WTC11 (cell line): Measurements from ENCODE around the gene AREL1. TPM values are rescaled to one million over a fixed set of nuclear protein-coding genes. Genes with fewer than 3 reads are reported as not detected.

Experiments
- ATAC-seq: fragments of 200-7000 bp; cut with Tn5 transposase; 2 replicates; pipeline ENCODE4 v1.10.0; 2021; ENCODE audit warnings: mild to moderate bottlenecking, moderate library complexity
- CTCF ChIA-PET: fragments of 300-600 bp; sonication (Branson Sonifier 250); formaldehyde crosslinking; loops from one replicate; lab custom pipeline; 2021; ENCODE audit warnings: antibody characterized with exemption; lab: Charles Lee
- POLR2A ChIA-PET: fragments of 350-600 bp; sonication (Branson Sonifier 250); formaldehyde crosslinking; loops from one replicate; lab custom pipeline; 2021; ENCODE audit warnings: antibody characterized with exemption; lab: Charles Lee
- DNase-seq: peaks from one replicate; pipeline ENCODE4 v3.0.0; 2021; ENCODE audit warnings: low spot score
- H3K27ac Mint-ChIP-seq: 2 replicates; pipeline ENCODE4 v1.8.0; 2021; ENCODE audit warnings: mixed read lengths
- H3K27me3 Mint-ChIP-seq: 2 replicates; pipeline ENCODE4 v1.8.0; 2021; ENCODE audit warnings: low read depth, mild to moderate bottlenecking, moderate library complexity, mixed read lengths
- H3K36me3 Mint-ChIP-seq: 2 replicates; pipeline ENCODE4 v1.8.0; 2021; ENCODE audit warnings: mixed read lengths
- H3K4me1 Mint-ChIP-seq: 2 replicates; pipeline ENCODE4 v1.8.0; 2022; ENCODE audit warnings: mixed read lengths
- H3K4me3 Mint-ChIP-seq: 2 replicates; pipeline ENCODE4 v1.8.0; 2021; ENCODE audit warnings: mild to moderate bottlenecking, moderate library complexity, mixed read lengths
- H3K9me3 Mint-ChIP-seq: 2 replicates; pipeline ENCODE4 v1.8.0; 2021; ENCODE audit warnings: mixed read lengths
- CBFB ChIP-seq: sonication (generic); formaldehyde crosslinking; IDR thresholded peaks from 2 replicates; pipeline ENCODE4 v1.8.1; 2022; ENCODE audit warnings: mild to moderate bottlenecking, low read depth, missing genetic modification reagents
- GTF2I ChIP-seq: fragments of 250-450 bp; sonication (Bioruptor Pico); conservative IDR thresholded peaks from 2 replicates; pipeline ENCODE4 v1.4.0; 2021; ENCODE audit warnings: mild to moderate bottlenecking
- MXD4 ChIP-seq: fragments of 250-450 bp; sonication (Bioruptor Pico); IDR thresholded peaks from 2 replicates; pipeline ENCODE4 v1.8.0; 2021; ENCODE audit warnings: mild to moderate bottlenecking, moderate library complexity, borderline replicate concordance
- OVOL2 ChIP-seq: fragments of 250-450 bp; sonication (Bioruptor Pico); IDR thresholded peaks from 2 replicates; pipeline ENCODE4 v1.9.0; 2021; ENCODE audit warnings: mild to moderate bottlenecking, borderline replicate concordance
- PRRX2 ChIP-seq: fragments of 250-450 bp; sonication (Bioruptor Pico); IDR thresholded peaks from 2 replicates; pipeline ENCODE4 v1.8.0; 2021; ENCODE audit warnings: mild to moderate bottlenecking
- RORB ChIP-seq: fragments of 250-450 bp; sonication (Bioruptor Pico); IDR thresholded peaks from 2 replicates; pipeline ENCODE4 v1.9.0; 2021; ENCODE audit warnings: mild to moderate bottlenecking
- TEAD1 ChIP-seq: sonication (generic); formaldehyde crosslinking; IDR thresholded peaks from 2 replicates; pipeline ENCODE4 v1.8.0; 2022; ENCODE audit warnings: mild to moderate bottlenecking, missing genetic modification reagents
- ZNF416 ChIP-seq: fragments of 250-450 bp; sonication (Bioruptor Pico); IDR thresholded peaks from 2 replicates; pipeline ENCODE4 v1.9.0; 2021; ENCODE audit warnings: mild to moderate bottlenecking, inconsistent platforms
- total RNA-seq: library from RNA; stranded (reverse); gene quantifications from 3 replicates; pipeline ENCODE4 v1.2.3, GENCODE V29; 2021
- TF ChIP-seq, protein P1 (sequence below): sonication (generic); formaldehyde crosslinking; IDR thresholded peaks from 2 replicates; pipeline ENCODE4 v1.8.1; 2023; ENCODE audit warnings: mild to moderate bottlenecking, missing genetic modification reagents
- TF ChIP-seq, protein P2 (sequence below): sonication (generic); formaldehyde crosslinking; IDR thresholded peaks from 2 replicates; pipeline ENCODE4 v1.8.0; 2022; ENCODE audit warnings: missing genetic modification reagents
- TF ChIP-seq, protein P3 (sequence below): fragments of 200-600 bp; IDR thresholded peaks from 2 replicates; pipeline ENCODE4 v1.8.0; 2022; ENCODE audit warnings: antibody characterized with exemption
- TF ChIP-seq, protein P4 (sequence below): fragments of 250-450 bp; sonication (Bioruptor Pico); IDR thresholded peaks from 2 replicates; pipeline ENCODE4 v1.8.0; 2021; ENCODE audit warnings: mild to moderate bottlenecking
- TF ChIP-seq, protein P5 (sequence below): sonication (generic); formaldehyde crosslinking; IDR thresholded peaks from 2 replicates; pipeline ENCODE4 v1.8.0; 2022; ENCODE audit warnings: mild to moderate bottlenecking, missing genetic modification reagents
- TF ChIP-seq, protein P6 (sequence below): sonication (generic); formaldehyde crosslinking; IDR thresholded peaks from 2 replicates; pipeline ENCODE4 v1.8.0; 2023; ENCODE audit warnings: mild to moderate bottlenecking, missing genetic modification reagents
- TF ChIP-seq, protein P7 (sequence below): fragments of 250-450 bp; sonication (Bioruptor Pico); IDR thresholded peaks from 2 replicates; pipeline ENCODE4 v1.9.0; 2021; ENCODE audit warnings: mild to moderate bottlenecking, borderline replicate concordance
- TF ChIP-seq, protein P8 (sequence below): sonication (generic); formaldehyde crosslinking; IDR thresholded peaks from 2 replicates; pipeline ENCODE4 v1.8.1; 2022; ENCODE audit warnings: mild to moderate bottlenecking, missing genetic modification reagents, moderate library complexity, borderline replicate concordance

Gene AREL1
- total RNA-seq, 1 experiment from 2014 or later: 37.0 TPM

DNA sequence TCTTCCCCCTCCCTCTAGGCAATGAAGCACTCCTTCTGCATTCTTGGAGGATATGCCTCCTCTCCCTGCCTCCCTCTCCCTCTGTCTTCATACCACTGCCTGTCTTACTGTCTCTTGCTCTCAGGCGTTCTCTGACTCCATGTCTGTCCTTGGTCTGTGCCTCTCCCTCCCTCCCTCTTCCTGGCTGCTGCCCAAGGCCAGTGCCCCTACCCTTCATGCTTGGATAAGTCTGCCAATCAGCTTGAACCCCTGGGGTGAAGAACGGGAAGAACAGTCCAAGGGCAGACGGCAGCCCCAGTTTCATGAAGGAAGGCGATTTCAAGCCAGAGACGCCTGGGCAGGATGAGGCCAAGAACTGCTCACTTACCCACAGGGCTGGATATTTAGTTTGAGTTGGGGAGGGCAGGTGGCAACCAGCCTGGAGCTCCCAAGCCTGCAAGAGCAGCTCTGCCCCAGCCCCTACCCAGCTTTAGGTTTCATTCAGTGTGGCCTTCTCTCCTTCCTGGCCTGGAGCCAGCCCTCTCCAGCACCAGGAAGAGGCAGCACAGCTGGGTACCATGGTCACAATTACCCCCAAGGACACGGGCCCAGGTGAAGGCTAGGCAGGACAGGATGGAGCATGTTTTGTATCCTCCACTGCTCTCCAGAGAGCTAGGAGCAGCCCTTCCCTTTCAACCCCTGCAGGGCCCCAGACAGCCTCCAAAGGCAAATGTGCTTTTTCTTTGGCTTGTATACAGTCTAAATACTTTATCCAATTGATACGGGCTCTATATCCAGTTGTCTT lies 65.0 kb downstream of the AREL1 start (continued):
- no peak for TF ChIP-seq PRRX2 (CRISPR knock-in tag)
- TF ChIP-seq, protein P1, sequence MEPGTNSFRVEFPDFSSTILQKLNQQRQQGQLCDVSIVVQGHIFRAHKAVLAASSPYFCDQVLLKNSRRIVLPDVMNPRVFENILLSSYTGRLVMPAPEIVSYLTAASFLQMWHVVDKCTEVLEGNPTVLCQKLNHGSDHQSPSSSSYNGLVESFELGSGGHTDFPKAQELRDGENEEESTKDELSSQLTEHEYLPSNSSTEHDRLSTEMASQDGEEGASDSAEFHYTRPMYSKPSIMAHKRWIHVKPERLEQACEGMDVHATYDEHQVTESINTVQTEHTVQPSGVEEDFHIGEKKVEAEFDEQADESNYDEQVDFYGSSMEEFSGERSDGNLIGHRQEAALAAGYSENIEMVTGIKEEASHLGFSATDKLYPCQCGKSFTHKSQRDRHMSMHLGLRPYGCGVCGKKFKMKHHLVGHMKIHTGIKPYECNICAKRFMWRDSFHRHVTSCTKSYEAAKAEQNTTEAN (CRISPR knock-in tag): no peak
- TF ChIP-seq, protein P2, sequence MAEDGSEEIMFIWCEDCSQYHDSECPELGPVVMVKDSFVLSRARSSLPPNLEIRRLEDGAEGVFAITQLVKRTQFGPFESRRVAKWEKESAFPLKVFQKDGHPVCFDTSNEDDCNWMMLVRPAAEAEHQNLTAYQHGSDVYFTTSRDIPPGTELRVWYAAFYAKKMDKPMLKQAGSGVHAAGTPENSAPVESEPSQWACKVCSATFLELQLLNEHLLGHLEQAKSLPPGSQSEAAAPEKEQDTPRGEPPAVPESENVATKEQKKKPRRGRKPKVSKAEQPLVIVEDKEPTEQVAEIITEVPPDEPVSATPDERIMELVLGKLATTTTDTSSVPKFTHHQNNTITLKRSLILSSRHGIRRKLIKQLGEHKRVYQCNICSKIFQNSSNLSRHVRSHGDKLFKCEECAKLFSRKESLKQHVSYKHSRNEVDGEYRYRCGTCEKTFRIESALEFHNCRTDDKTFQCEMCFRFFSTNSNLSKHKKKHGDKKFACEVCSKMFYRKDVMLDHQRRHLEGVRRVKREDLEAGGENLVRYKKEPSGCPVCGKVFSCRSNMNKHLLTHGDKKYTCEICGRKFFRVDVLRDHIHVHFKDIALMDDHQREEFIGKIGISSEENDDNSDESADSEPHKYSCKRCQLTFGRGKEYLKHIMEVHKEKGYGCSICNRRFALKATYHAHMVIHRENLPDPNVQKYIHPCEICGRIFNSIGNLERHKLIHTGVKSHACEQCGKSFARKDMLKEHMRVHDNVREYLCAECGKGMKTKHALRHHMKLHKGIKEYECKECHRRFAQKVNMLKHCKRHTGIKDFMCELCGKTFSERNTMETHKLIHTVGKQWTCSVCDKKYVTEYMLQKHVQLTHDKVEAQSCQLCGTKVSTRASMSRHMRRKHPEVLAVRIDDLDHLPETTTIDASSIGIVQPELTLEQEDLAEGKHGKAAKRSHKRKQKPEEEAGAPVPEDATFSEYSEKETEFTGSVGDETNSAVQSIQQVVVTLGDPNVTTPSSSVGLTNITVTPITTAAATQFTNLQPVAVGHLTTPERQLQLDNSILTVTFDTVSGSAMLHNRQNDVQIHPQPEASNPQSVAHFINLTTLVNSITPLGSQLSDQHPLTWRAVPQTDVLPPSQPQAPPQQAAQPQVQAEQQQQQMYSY (CRISPR knock-in tag): no peak
- TF ChIP-seq CBFB (CRISPR knock-in tag): no peak
- no peak for TF ChIP-seq OVOL2 (CRISPR knock-in tag)
- TF ChIP-seq, protein P3, sequence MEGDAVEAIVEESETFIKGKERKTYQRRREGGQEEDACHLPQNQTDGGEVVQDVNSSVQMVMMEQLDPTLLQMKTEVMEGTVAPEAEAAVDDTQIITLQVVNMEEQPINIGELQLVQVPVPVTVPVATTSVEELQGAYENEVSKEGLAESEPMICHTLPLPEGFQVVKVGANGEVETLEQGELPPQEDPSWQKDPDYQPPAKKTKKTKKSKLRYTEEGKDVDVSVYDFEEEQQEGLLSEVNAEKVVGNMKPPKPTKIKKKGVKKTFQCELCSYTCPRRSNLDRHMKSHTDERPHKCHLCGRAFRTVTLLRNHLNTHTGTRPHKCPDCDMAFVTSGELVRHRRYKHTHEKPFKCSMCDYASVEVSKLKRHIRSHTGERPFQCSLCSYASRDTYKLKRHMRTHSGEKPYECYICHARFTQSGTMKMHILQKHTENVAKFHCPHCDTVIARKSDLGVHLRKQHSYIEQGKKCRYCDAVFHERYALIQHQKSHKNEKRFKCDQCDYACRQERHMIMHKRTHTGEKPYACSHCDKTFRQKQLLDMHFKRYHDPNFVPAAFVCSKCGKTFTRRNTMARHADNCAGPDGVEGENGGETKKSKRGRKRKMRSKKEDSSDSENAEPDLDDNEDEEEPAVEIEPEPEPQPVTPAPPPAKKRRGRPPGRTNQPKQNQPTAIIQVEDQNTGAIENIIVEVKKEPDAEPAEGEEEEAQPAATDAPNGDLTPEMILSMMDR: no peak
- TF ChIP-seq ZNF416 (CRISPR knock-in tag): no peak
- no peak for TF ChIP-seq GTF2I (CRISPR knock-in tag)
- TF ChIP-seq, protein P4, sequence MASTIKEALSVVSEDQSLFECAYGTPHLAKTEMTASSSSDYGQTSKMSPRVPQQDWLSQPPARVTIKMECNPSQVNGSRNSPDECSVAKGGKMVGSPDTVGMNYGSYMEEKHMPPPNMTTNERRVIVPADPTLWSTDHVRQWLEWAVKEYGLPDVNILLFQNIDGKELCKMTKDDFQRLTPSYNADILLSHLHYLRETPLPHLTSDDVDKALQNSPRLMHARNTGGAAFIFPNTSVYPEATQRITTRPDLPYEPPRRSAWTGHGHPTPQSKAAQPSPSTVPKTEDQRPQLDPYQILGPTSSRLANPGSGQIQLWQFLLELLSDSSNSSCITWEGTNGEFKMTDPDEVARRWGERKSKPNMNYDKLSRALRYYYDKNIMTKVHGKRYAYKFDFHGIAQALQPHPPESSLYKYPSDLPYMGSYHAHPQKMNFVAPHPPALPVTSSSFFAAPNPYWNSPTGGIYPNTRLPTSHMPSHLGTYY (CRISPR knock-in tag): no peak
- TF ChIP-seq, all 79 proteins: peak for 0

DNA sequence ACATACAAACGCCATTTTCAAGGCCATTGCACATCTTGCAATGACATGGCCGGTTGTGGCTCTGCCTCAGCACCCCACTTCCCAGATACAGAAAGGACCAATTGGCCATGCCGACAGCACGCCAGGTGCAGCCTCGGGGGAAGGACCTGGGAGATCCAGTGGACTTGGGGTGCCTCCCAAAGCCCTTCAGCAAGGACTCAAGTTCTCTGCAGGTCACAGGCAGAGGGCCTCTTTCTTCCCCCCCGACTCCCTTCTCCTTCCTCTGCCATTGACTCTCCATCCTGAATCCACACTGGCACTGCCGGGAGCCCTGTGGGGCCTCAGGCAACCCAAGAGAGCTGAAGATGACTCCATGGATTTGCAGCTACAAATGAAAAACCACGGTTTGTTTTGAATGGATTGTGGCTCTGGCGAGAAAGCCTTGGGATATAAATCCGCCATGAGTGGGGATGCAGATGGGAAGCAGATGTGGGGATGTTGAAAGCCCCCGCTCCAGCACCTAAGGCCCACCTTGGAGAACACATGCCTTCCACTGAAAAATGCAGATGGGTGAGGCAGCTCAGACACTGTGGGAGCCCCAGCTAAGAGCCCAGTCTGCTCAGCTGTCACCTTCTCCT lies 65.7 kb downstream of the AREL1 start:
- POLR2A ChIA-PET: no interaction called here
- H3K36me3 Mint-ChIP-seq: no peaks in the 10 kb centered on the region
- no peak overlapping the region for H3K27ac Mint-ChIP-seq
- CTCF ChIA-PET: interaction anchor here (0.8 to 3.7 kb wide), 5 partner anchors 9 to 74 kb away, joined by 3 to 18 read pairs (median 4); no protein-coding TSS in a partner anchor
- H3K4me1 Mint-ChIP-seq: peaks cover 22% of the 10 kb centered on the region
- H3K9me3 Mint-ChIP-seq: no peaks in the 10 kb centered on the region
- no peak overlapping the region for H3K4me3 Mint-ChIP-seq
- ATAC-seq (no peak), DNase-seq (no peak)
- H3K27me3 Mint-ChIP-seq: no peaks in the 10 kb centered on the region
- TF ChIP-seq, protein P5, sequence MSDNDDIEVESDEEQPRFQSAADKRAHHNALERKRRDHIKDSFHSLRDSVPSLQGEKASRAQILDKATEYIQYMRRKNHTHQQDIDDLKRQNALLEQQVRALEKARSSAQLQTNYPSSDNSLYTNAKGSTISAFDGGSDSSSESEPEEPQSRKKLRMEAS (CRISPR knock-in tag): no peak
- TF ChIP-seq RORB (CRISPR knock-in tag) (no peak), MXD4 (CRISPR knock-in tag) (no peak), GTF2I (CRISPR knock-in tag) (no peak), TEAD1 (CRISPR knock-in tag) (no peak)
- TF ChIP-seq, protein P6, sequence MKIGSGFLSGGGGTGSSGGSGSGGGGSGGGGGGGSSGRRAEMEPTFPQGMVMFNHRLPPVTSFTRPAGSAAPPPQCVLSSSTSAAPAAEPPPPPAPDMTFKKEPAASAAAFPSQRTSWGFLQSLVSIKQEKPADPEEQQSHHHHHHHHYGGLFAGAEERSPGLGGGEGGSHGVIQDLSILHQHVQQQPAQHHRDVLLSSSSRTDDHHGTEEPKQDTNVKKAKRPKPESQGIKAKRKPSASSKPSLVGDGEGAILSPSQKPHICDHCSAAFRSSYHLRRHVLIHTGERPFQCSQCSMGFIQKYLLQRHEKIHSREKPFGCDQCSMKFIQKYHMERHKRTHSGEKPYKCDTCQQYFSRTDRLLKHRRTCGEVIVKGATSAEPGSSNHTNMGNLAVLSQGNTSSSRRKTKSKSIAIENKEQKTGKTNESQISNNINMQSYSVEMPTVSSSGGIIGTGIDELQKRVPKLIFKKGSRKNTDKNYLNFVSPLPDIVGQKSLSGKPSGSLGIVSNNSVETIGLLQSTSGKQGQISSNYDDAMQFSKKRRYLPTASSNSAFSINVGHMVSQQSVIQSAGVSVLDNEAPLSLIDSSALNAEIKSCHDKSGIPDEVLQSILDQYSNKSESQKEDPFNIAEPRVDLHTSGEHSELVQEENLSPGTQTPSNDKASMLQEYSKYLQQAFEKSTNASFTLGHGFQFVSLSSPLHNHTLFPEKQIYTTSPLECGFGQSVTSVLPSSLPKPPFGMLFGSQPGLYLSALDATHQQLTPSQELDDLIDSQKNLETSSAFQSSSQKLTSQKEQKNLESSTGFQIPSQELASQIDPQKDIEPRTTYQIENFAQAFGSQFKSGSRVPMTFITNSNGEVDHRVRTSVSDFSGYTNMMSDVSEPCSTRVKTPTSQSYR (CRISPR knock-in tag): no peak
- TF ChIP-seq, protein P7, sequence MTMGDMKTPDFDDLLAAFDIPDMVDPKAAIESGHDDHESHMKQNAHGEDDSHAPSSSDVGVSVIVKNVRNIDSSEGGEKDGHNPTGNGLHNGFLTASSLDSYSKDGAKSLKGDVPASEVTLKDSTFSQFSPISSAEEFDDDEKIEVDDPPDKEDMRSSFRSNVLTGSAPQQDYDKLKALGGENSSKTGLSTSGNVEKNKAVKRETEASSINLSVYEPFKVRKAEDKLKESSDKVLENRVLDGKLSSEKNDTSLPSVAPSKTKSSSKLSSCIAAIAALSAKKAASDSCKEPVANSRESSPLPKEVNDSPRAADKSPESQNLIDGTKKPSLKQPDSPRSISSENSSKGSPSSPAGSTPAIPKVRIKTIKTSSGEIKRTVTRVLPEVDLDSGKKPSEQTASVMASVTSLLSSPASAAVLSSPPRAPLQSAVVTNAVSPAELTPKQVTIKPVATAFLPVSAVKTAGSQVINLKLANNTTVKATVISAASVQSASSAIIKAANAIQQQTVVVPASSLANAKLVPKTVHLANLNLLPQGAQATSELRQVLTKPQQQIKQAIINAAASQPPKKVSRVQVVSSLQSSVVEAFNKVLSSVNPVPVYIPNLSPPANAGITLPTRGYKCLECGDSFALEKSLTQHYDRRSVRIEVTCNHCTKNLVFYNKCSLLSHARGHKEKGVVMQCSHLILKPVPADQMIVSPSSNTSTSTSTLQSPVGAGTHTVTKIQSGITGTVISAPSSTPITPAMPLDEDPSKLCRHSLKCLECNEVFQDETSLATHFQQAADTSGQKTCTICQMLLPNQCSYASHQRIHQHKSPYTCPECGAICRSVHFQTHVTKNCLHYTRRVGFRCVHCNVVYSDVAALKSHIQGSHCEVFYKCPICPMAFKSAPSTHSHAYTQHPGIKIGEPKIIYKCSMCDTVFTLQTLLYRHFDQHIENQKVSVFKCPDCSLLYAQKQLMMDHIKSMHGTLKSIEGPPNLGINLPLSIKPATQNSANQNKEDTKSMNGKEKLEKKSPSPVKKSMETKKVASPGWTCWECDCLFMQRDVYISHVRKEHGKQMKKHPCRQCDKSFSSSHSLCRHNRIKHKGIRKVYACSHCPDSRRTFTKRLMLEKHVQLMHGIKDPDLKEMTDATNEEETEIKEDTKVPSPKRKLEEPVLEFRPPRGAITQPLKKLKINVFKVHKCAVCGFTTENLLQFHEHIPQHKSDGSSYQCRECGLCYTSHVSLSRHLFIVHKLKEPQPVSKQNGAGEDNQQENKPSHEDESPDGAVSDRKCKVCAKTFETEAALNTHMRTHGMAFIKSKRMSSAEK (CRISPR knock-in tag): no peak
- TF ChIP-seq, protein P8, sequence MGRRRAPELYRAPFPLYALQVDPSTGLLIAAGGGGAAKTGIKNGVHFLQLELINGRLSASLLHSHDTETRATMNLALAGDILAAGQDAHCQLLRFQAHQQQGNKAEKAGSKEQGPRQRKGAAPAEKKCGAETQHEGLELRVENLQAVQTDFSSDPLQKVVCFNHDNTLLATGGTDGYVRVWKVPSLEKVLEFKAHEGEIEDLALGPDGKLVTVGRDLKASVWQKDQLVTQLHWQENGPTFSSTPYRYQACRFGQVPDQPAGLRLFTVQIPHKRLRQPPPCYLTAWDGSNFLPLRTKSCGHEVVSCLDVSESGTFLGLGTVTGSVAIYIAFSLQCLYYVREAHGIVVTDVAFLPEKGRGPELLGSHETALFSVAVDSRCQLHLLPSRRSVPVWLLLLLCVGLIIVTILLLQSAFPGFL: no peak
